Epithelial cell of esophagus (primary cell): ENCODE data around the gene MUC21.
A peak's percentile ranks its signal among the peaks of the same experiment; 100 is the strongest.
"Not testable (repeated sequence)": the region's sequence is repeated elsewhere in the genome, so short reads cannot be mapped to it uniquely, and the experiment has no call there.

Source experiments
- DNase-seq: peaks from one replicate; pipeline ENCODE4 v3.0.0; 2010; ENCODE audit warnings: low read depth
- H3K4me3 ChIP-seq: 2 replicates; pipeline ENCODE4 v1.5.1; 2011; ENCODE audit warnings: mild to moderate bottlenecking, low read length, control low read depth
- CTCF ChIP-seq: IDR thresholded peaks from 2 replicates; pipeline ENCODE4 v1.5.1; 2011; ENCODE audit warnings: low read depth, mild to moderate bottlenecking, low read length, control low read depth, inconsistent platforms; ENCODE audit not compliant: insufficient read depth; ENCODE audit errors: missing control alignments

The MUC21 gene

GRCh38 chr6:30964075-30964474 is 19.4 kb upstream of the MUC21 start:
- TF ChIP-seq CTCF, result no peak
- no peak overlapping the region for H3K4me3 ChIP-seq
- no peak for DNase-seq

GRCh38 chr6:30965140-30965601 is 18.3 kb upstream of the MUC21 start:
- no peak for DNase-seq
- TF ChIP-seq CTCF, result no peak

GRCh38 chr6:30966154-30966553 is 17.4 kb upstream of the MUC21 start:
- TF ChIP-seq CTCF, result no peak
- no peak for DNase-seq
- no peak overlapping the region for H3K4me3 ChIP-seq

More at GRCh38 chr6:30965140-30965601, 18.3 kb upstream of the MUC21 start:
- no peak overlapping the region for H3K4me3 ChIP-seq

GRCh38 chr6:30969171-30969570 is 14.3 kb upstream of the MUC21 start:
- not testable (repeated sequence) for DNase-seq, H3K4me3 ChIP-seq

GRCh38 chr6:30970946-30971345 is 12.6 kb upstream of the MUC21 start:
- H3K4me3 ChIP-seq, result no peak overlapping the region
- TF ChIP-seq CTCF, result no peak
- DNase-seq, result peak; percentile 54

- no peak for TF ChIP-seq CTCF
- no peak overlapping the region for H3K4me3 ChIP-seq
- DNase-seq, result peak; percentile 31
Observed at GRCh38 chr6:30972816-30973215, 10.7 kb upstream of the MUC21 start.

- H3K4me3 ChIP-seq, result no peak overlapping the region
- peak; percentile 30 for DNase-seq
- TF ChIP-seq CTCF, result no peak
Observed at GRCh38 chr6:30974490-30975252, 8.8 kb upstream of the MUC21 start.
